CD4-positive, alpha-beta memory T cell (primary cell): Measurements from ENCODE around the gene ABHD2. TPM values are rescaled to one million over a fixed set of nuclear protein-coding genes. Genes with fewer than 3 reads are reported as not detected.

Experiments
- CTCF ChIA-PET: fragments of 350-600 bp; sonication (Branson Sonifier 250); formaldehyde crosslinking; loops from one replicate; lab custom pipeline; 2021; ENCODE audit warnings: inconsistent platforms; ENCODE audit not compliant: partially characterized antibody; lab: Charles Lee
- POLR2A ChIA-PET: fragments of 350-600 bp; sonication (Branson Sonifier 250); formaldehyde crosslinking; loops from one replicate; lab custom pipeline; 2021; ENCODE audit not compliant: partially characterized antibody; lab: Charles Lee
- DNase-seq, 5 donors: peaks; one replicate each; pipeline versions ENCODE4 v3.0.0 to v3.0.0-alpha.2; 2020 to 2022; ENCODE audit warnings: mixed read lengths in 1 of 5
- H3K27ac ChIP-seq: one replicate; pipeline ENCODE4 v1.7.0; 2013; ENCODE audit warnings: low read depth, low read length
- H3K27me3 ChIP-seq: 2 replicates; pipeline ENCODE4 v1.7.0; 2013; ENCODE audit warnings: mild to moderate bottlenecking, low read length, moderate library complexity; ENCODE audit not compliant: insufficient read depth
- H3K36me3 ChIP-seq: 2 replicates; pipeline ENCODE4 v1.7.0; 2013; ENCODE audit warnings: mild to moderate bottlenecking, low read length, moderate library complexity; ENCODE audit not compliant: insufficient read depth
- H3K4me1 ChIP-seq: 2 replicates; pipeline ENCODE4 v1.7.0; 2013; ENCODE audit warnings: mild to moderate bottlenecking, low read length, moderate library complexity; ENCODE audit not compliant: insufficient read depth
- H3K4me3 ChIP-seq, 2 donors: one replicate each; pipeline ENCODE4 v1.7.0; 2013; ENCODE audit warnings: low read length in 2 of 2, mild to moderate bottlenecking in 1 of 2
- H3K9me3 ChIP-seq, 2 donors: one replicate each; pipeline ENCODE4 v1.7.0; 2013; ENCODE audit warnings: low read length in 2 of 2, control low read depth in 1 of 2; ENCODE audit not compliant: control insufficient read depth in 1 of 2
- H3K27ac Mint-ChIP-seq, 7 donors: one replicate each; pipeline ENCODE4 v1.8.0; 2020 to 2021; ENCODE audit warnings: mixed read lengths in 7 of 7, mild to moderate bottlenecking in 6 of 7, inconsistent platforms in 3 of 7, moderate library complexity in 3 of 7
- H3K27me3 Mint-ChIP-seq, 2 donors: one replicate each; pipeline ENCODE4 v1.8.0; 2020 to 2021; ENCODE audit warnings: mixed read lengths in 2 of 2
- H3K36me3 Mint-ChIP-seq, 2 donors: one replicate each; pipeline ENCODE4 v1.8.0; 2020 to 2021; ENCODE audit warnings: mixed read lengths in 2 of 2, inconsistent platforms in 1 of 2, mild to moderate bottlenecking in 1 of 2
- H3K4me1 Mint-ChIP-seq, 4 donors: one replicate each; pipeline ENCODE4 v1.8.0; 2020 to 2021; ENCODE audit warnings: mixed read lengths in 4 of 4, mild to moderate bottlenecking in 1 of 4
- H3K4me3 Mint-ChIP-seq, 8 donors: one replicate each; pipeline ENCODE4 v1.8.0; 2020 to 2021; ENCODE audit warnings: mixed read lengths in 8 of 8, mild to moderate bottlenecking in 7 of 8, moderate library complexity in 6 of 8, inconsistent platforms in 3 of 8
- H3K9me3 Mint-ChIP-seq, 8 donors: one replicate each; pipeline ENCODE4 v1.8.0; 2020 to 2021; ENCODE audit warnings: mixed read lengths in 8 of 8, mild to moderate bottlenecking in 5 of 8, inconsistent platforms in 3 of 8, moderate library complexity in 1 of 8
- intact Hi-C: fragments of 100-400 bp; cut with micrococcal nuclease; formaldehyde crosslinking; loops from one replicate; pipeline ENCODE4 v1.15.1; 2023
- polyA plus RNA-seq, 2 donors: library from polyadenylated mRNA; unstranded; fragments of 300-500 nt; fragmentation: Illumina TruSeq; gene quantifications; one replicate each; pipeline ENCODE4 v1.2.3, GENCODE V29; 2021
- total RNA-seq, 2 experiments: library from RNA; stranded (reverse); gene quantifications; one replicate each; pipeline ENCODE4 v1.2.3, GENCODE V29; 2021

Gene ABHD2
- total and polyA plus RNA-seq, 4 experiments from 2014 or later = 12.7 to 68.9 (median 46.6) TPM

- Histone ChIP-seq H3K9me3 (no peaks in the 10 kb centered on the region), H3K27me3 (no peaks in the 10 kb centered on the region), H3K4me1 (peaks cover 4% of the 10 kb centered on the region), H3K4me3 (no peak overlapping the region), H3K27ac (no peak overlapping the region), H3K36me3 (peaks cover 5% of the 10 kb centered on the region)
- H3K9me3 Mint-ChIP-seq = no peaks in the 10 kb centered on the region
- peaks cover 38 to 58% of the 10 kb centered on the region in 2 donors for H3K36me3 Mint-ChIP-seq
- peaks cover 4 to 8% (median 6%) of the 10 kb centered on the region in 4 donors for H3K4me1 Mint-ChIP-seq
- CTCF ChIA-PET = interaction anchor here (4.6 kb wide), 1 partner anchor 10 kb away, joined by 18 read pairs; no protein-coding TSS in a partner anchor
- H3K4me3 Mint-ChIP-seq = no peak overlapping the region
- H3K27me3 Mint-ChIP-seq = no peaks in the 10 kb centered on the region
- no peak for DNase-seq
- H3K27ac Mint-ChIP-seq = peak overlapping the region in 1 of 7 donors; percentile 31
- POLR2A ChIA-PET = no interaction called here
- intact Hi-C loops = no loop called here
Observed at GRCh38 chr15:89161666-89162065, 73.4 kb downstream of the ABHD2 start.

GRCh38 chr15:89163271-89164055 lies 75.2 kb downstream of the ABHD2 start:
- no peaks in the 10 kb centered on the region for H3K27me3 ChIP-seq
- Mint-ChIP-seq H3K4me1 (peaks cover 5 to 14% (median 9%) of the 10 kb centered on the region in 4 donors), H3K9me3 (no peaks in the 10 kb centered on the region), H3K36me3 (peaks cover 25 to 43% of the 10 kb centered on the region in 2 donors), H3K27ac (peak overlapping the region in 1 of 7 donors; percentile 19), H3K4me3 (no peak overlapping the region), H3K27me3 (no peaks in the 10 kb centered on the region)
- H3K9me3 ChIP-seq = no peaks in the 10 kb centered on the region
- ChIA-PET CTCF (no interaction called here), POLR2A (no interaction called here)
- intact Hi-C loops = no loop called here
- no peak overlapping the region for H3K4me3 ChIP-seq
- peaks cover 13% of the 10 kb centered on the region for H3K4me1 ChIP-seq
- H3K27ac ChIP-seq = no peak overlapping the region
- no peak for DNase-seq
- peaks cover 5% of the 10 kb centered on the region for H3K36me3 ChIP-seq

DNA sequence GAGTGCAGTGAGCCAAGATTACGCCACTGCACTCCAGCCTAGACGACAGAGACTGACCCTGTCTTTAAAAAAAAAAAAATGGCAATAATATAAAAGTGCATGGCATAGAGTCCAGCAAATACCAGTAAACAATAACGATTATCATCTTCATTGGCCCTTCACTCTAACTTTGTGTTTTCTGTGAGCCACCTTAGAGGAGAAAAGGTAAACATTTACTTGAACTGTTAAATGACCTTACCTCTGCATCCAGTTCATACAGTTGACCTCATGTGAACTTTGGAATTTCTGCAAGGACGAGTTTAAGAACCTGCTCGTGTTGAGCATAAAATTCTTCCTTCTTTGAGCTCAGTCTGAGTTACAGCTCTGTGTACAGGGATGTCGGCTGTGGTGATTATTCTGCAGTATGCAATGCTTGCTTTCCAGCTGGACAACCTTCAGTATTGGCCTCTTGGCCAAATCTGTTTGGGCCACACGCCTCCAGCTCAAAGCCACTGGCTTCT lies 76.5 kb downstream of the ABHD2 start:
- no peaks in the 10 kb centered on the region for H3K27me3 Mint-ChIP-seq
- no peaks in the 10 kb centered on the region for H3K9me3 ChIP-seq
- ChIA-PET POLR2A (no interaction called here), CTCF (interaction anchor here (0.6 to 5.4 kb wide), 4 partner anchors 12 to 105 kb away, joined by 3 to 43 read pairs (median 4); partner anchors contain the start of gene ABHD2)
- peaks cover 13% of the 10 kb centered on the region for H3K4me1 ChIP-seq
- DNase-seq = no peak
- H3K4me3 ChIP-seq = no peak overlapping the region
- H3K36me3 ChIP-seq = peaks cover 5% of the 10 kb centered on the region
- H3K4me3 Mint-ChIP-seq = no peak overlapping the region
- H3K4me1 Mint-ChIP-seq = peaks cover 5 to 14% (median 9%) of the 10 kb centered on the region in 4 donors
- H3K27ac Mint-ChIP-seq = peak overlapping the region in 2 of 7 donors; percentile 4 to 32
- no peaks in the 10 kb centered on the region for H3K9me3 Mint-ChIP-seq
- H3K27ac ChIP-seq = no peak overlapping the region
- no peaks in the 10 kb centered on the region for H3K27me3 ChIP-seq
- intact Hi-C loops = no loop called here
- peaks cover 20 to 33% of the 10 kb centered on the region in 2 donors for H3K36me3 Mint-ChIP-seq

DNA sequence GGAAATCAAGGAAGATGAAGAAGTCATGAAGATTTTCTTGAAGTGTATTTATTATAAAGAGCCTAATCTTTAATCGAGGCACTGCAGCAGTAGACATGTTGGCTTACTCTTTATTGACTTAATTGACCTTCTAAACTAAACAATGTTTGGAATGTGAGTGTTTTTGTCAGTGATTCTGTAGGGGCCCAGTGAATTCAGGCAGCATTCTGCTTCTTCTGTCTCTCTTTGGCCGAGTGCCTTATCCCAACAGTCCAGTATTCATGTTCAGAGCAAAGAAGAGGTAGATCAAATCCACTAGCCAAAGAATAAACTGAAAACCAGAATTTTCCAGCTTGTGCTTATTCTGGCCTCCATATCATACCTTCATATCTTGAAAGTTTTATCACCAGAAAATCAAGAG lies 77.4 kb downstream of the ABHD2 start:
- ChIA-PET POLR2A (no interaction called here), CTCF (interaction anchor here (0.6 to 5.4 kb wide), 5 partner anchors 11 to 108 kb away, joined by 3 to 43 read pairs (median 3); partner anchors contain the start of gene ABHD2)
- no peak for DNase-seq
- Mint-ChIP-seq H3K9me3 (no peaks in the 10 kb centered on the region), H3K27ac (peak overlapping the region in 2 of 7 donors; percentile 41 to 57), H3K4me3 (no peak overlapping the region), H3K36me3 (peaks cover 13 to 26% of the 10 kb centered on the region in 2 donors), H3K4me1 (peaks cover 5 to 14% (median 9%) of the 10 kb centered on the region in 4 donors), H3K27me3 (no peaks in the 10 kb centered on the region)
- Histone ChIP-seq H3K4me1 (peaks cover 13% of the 10 kb centered on the region), H3K27me3 (no peaks in the 10 kb centered on the region), H3K4me3 (no peak overlapping the region), H3K27ac (no peak overlapping the region), H3K36me3 (peaks cover 5% of the 10 kb centered on the region), H3K9me3 (no peaks in the 10 kb centered on the region)
- intact Hi-C loops = no loop called here

DNA sequence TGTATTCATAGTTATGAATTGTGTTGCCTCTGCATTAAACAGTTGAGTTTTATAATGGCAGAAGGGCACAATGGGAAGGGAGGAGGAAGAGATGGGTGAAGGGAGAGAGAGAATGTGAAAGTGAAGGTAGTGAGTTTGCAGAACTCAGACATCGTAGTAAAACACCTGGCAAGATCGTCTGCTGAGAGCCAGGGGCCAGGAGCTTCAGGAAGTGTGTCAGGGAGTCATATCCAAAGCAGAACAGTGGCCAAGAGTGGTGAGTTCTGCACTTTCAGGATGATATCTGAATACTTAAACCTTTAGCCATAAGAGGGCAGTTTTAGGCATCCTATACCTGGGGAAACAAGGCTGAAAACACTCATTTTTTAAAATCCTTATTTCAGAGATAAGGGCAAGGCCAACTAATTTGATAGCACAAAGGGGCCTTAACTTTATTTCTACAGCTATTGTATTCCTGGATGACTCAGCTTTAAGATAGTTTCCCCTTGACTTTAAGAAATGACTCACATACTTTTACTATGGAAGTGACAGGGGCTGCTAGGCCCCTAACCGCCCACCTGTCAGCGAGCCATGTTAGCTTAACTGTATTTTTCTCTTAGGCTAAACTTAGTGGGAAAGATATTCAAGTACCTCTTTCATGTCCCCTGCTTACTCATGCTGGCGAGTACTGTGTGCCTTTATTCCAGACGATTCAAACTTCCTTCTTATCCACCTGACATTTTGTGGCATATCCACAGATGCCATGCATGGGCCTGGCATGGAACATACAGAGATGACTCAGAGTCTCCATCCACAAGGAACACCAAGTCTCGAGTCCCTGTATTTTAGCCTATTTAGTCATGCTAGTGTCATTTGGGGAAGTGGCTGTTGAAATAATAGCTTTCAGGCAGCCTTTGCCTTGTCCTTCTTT lies 79.3 kb downstream of the ABHD2 start:
- Mint-ChIP-seq H3K27ac (peak overlapping the region in 6 of 7 donors; percentile 35 to 86 (median 60)), H3K9me3 (no peaks in the 10 kb centered on the region), H3K4me3 (no peak overlapping the region), H3K4me1 (peaks cover 5 to 14% (median 8%) of the 10 kb centered on the region in 4 donors), H3K27me3 (no peaks in the 10 kb centered on the region), H3K36me3 (peaks cover 10 to 15% of the 10 kb centered on the region in 2 donors)
- Histone ChIP-seq H3K27ac (no peak overlapping the region), H3K27me3 (no peaks in the 10 kb centered on the region), H3K4me3 (no peak overlapping the region), H3K4me1 (peaks cover 13% of the 10 kb centered on the region), H3K9me3 (no peaks in the 10 kb centered on the region), H3K36me3 (peaks cover 5% of the 10 kb centered on the region)
- ChIA-PET POLR2A (no interaction called here), CTCF (interaction anchor here (1.1 to 5.4 kb wide), 6 partner anchors 9 to 113 kb away, joined by 3 to 43 read pairs (median 4); no protein-coding TSS in a partner anchor)
- intact Hi-C loops = no loop called here
- no peak for DNase-seq

DNA sequence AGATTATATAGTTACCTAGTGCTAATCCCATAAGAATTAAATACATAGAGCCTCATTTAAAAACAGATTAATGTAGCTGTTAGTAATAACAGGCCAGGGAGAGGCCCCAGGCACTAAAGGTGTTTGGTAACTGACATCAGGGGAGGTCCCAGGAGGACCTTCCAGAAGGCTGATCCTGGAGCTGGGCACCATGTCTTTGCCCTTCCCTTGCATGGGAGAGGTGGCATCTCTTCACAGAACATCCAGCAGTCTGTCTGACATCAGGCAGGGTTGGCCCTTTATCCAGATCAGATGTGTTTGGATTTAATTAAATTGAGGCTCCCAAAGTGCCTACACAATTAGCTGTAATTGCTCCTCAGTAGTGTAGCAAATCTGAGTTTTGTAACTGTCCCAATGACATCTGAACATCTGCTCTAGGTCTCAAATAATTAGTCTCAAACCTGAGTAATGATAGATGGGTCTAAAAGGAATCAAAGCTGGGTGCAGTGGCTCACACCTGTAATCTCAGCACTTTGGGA lies 80.1 kb downstream of the ABHD2 start:
- Histone ChIP-seq H3K4me3 (no peak overlapping the region), H3K27ac (no peak overlapping the region), H3K4me1 (peaks cover 13% of the 10 kb centered on the region), H3K9me3 (no peaks in the 10 kb centered on the region), H3K36me3 (peaks cover 5% of the 10 kb centered on the region), H3K27me3 (no peaks in the 10 kb centered on the region)
- CTCF ChIA-PET = interaction anchor here (1.1 to 5.4 kb wide), 9 partner anchors 8 to 264 kb away, joined by 3 to 43 read pairs (median 3); no protein-coding TSS in a partner anchor
- intact Hi-C loops = no loop called here
- H3K27ac Mint-ChIP-seq = peak overlapping the region in 1 of 7 donors; percentile 53
- H3K9me3 Mint-ChIP-seq = no peaks in the 10 kb centered on the region
- H3K4me1 Mint-ChIP-seq = peaks cover 5 to 14% (median 8%) of the 10 kb centered on the region in 4 donors
- no peaks in the 10 kb centered on the region for H3K27me3 Mint-ChIP-seq
- DNase-seq = no peak
- POLR2A ChIA-PET = no interaction called here
- no peak overlapping the region for H3K4me3 Mint-ChIP-seq
- peaks cover 5 to 9% of the 10 kb centered on the region in 2 donors for H3K36me3 Mint-ChIP-seq
